ENCODE data around the gene ROBO1.

ROBO1 gene

DNA sequence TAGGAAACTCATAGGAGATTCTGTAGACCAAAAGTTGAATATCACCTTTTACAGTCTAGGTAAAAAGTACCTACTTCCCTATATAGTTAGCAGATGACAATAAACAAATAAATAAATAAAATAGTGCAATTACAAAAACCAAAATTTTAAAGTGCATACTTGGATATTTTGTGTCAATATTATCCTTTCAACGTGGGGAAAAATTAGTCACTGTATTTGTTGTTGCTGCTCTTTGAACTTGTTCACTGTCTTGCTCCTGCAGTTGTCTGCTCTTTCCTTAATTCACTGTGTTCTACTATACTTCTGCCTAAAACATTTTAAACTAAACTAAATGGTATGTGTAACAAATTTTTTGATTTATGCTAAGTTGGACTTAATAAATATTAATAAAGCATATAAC is 889.0 kb downstream of the ROBO1 start:
- in situ Hi-C loops (cut with HindIII; ENCODE audit: low pct_ligation_motif_present, low pct_unique_long_range_greater_than_20kb, low sequenced_read_pairs) = no loop called here
- no peak for DNase-seq

DNA sequence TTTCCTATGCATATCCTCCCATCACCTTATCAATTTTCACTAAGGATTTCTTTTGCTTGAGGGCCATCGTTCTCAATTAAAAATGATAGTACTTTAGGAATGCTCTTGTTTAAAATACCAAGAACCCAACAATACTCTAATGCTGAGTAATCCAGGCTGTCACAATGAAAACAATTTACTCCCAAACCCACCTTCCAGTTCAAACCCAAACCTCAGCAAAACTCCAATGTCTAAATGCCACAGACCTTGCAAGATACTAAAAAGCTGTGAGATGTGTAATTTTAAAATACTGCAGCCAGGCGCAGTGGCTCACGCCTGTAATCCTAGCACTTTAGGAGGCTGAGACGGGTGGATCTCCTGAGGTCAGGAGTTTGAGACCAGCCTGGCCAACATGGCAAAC is 889.8 kb downstream of the ROBO1 start:
- in situ Hi-C loops (cut with HindIII; ENCODE audit: low pct_ligation_motif_present, low pct_unique_long_range_greater_than_20kb, low sequenced_read_pairs) = no loop called here
- no peak for DNase-seq

DNA sequence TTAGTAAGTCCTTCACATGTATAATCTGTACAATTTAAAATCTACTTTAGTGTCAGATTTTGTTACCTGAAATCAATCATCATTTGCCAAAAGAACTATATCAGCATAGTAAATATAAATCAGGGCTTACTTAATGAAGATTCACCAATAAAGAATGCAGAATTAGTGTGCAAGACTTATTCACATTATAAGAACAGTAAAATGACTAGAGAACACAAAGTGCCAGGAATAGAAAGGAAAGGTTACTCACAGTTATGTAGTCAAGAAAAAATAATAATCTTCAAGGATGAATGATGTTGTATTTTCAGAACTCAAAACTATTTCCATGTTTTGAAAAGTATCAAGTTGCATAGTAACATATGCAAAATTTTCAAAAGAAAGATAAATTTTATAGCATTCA is 891.9 kb downstream of the ROBO1 start:
- no peak for DNase-seq
- in situ Hi-C loops (cut with HindIII; ENCODE audit: low pct_ligation_motif_present, low pct_unique_long_range_greater_than_20kb, low sequenced_read_pairs) = no loop called here

DNA sequence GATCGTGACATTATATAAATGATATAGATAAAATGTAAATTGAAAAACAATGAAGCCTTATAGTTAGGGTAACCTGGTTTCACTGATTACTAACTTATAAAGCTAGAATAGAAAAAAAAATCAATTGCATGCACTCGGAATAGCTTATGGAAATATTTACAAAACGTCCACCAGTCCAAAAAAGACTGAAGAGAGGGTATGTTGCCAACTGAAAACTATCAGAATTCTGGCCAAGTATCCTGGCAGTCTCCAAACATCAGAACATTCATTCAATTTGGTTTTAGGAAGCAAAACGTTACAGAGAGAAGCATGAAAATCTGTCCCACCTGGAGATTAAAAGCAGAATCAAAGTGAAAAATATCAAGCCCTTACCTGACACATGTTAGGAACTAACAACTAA is 892.4 kb downstream of the ROBO1 start:
- no peak for DNase-seq
- in situ Hi-C loops (cut with HindIII; ENCODE audit: low pct_ligation_motif_present, low pct_unique_long_range_greater_than_20kb, low sequenced_read_pairs) = no loop called here

DNA sequence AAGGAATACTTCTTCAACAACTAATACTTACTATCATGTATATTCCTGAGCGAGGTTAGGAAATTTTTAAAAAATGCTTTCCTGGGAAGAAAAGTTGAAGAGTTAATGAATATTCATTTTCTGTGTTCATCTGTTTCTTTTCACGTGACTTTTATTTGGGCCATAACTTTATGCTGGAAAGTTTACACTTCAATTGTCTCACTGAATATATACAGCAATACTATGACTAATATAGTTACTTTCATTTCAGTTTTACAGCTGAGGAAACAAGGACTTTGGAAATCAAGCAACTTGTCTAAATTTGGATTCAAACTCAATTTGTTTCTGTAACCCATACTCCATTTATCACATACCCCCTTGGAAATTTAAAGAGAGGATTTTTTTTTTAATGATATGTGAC is 894.2 kb downstream of the ROBO1 start:
- DNase-seq = peak; percentile 8
- in situ Hi-C loops (cut with HindIII; ENCODE audit: low pct_ligation_motif_present, low pct_unique_long_range_greater_than_20kb, low sequenced_read_pairs) = no loop called here

DNA sequence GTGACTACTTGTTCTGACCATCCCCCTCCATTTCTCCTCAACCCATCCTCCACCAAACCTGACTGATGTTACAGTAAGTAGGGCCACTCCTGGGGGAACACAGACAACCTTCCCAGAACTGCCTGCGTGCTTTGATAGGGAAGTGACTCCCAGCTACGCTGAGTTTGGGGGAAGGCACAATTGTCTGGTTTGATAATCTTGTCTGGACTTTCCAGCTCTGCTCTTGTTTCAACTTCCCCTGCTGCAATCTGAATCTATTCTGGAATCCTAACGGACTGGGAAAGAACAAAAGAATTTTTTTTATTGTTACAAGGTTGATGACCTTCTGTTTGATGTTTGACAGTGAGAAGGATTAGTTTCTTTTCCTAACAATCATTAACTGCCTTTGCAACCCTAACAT is 895.6 kb downstream of the ROBO1 start:
- peak; percentile 23 for DNase-seq

DNA sequence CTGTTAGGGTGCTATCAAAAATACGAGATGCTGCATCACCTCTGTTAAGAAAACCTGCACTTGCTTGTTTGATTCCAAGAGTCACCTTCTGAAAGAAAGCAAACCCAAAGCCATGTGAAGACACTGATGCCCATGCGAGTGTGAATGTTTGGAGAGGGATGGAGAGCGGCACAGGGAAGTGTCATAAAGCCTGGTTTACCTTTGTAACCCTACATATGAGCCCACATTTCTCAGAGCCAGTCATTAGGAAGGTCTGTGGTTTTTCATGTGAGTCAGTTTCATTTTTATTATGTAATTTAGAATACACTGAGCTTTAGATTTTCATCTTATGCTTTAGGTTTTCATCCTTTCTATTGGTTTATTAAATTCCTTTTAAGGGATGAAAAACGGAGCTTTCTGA is 896.8 kb downstream of the ROBO1 start:
- no peak for DNase-seq
- in situ Hi-C loops (cut with HindIII; ENCODE audit: low pct_ligation_motif_present, low pct_unique_long_range_greater_than_20kb, low sequenced_read_pairs) = no loop called here

More for the DNA sequence above, 895.6 kb downstream of the ROBO1 start:
- in situ Hi-C loops (cut with HindIII; ENCODE audit: low pct_ligation_motif_present, low pct_unique_long_range_greater_than_20kb, low sequenced_read_pairs) = no loop called here

DNA sequence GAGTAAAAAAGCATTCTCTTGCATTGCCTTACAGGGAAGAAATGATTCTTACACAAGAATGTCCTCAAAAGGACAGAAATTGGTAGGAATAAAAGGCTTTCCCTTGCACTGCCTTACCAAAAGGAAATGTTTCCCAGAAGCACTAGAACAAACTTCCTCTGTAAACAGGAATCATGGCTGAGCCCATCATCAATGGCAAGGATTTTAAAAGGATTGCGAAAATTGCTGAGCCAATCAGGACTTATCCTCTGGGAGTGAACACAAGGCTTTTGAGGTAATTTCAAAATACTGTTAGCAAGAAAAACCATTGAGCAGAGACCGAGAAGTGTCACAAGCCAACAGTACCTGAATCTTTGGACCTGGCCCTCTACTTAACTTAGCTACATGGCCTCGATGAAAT is 897.3 kb downstream of the ROBO1 start:
- no peak for DNase-seq

DNA sequence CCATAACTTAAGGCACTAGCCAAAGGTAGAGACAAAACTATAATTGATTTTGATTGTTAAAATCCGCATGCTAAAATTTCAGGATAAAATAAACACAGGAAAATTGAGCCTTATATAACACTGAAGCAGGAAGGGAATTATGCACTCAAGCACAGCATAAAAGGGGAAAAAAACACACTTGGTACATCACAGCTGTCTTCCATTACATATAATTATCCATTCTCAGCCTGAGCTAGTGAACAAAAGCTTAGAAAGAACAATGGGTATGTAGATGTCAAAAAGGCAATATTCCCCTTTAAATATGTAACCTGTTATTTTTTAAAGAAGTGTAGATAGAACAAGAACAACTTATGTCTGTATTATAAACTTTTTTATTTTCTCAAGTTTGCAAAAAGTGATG is 899.2 kb downstream of the ROBO1 start:
- DNase-seq = no peak
- in situ Hi-C loops (cut with HindIII; ENCODE audit: low pct_ligation_motif_present, low pct_unique_long_range_greater_than_20kb, low sequenced_read_pairs) = no loop called here

More for the DNA sequence above, 897.3 kb downstream of the ROBO1 start:
- in situ Hi-C loops (cut with HindIII; ENCODE audit: low pct_ligation_motif_present, low pct_unique_long_range_greater_than_20kb, low sequenced_read_pairs) = no loop called here

DNA sequence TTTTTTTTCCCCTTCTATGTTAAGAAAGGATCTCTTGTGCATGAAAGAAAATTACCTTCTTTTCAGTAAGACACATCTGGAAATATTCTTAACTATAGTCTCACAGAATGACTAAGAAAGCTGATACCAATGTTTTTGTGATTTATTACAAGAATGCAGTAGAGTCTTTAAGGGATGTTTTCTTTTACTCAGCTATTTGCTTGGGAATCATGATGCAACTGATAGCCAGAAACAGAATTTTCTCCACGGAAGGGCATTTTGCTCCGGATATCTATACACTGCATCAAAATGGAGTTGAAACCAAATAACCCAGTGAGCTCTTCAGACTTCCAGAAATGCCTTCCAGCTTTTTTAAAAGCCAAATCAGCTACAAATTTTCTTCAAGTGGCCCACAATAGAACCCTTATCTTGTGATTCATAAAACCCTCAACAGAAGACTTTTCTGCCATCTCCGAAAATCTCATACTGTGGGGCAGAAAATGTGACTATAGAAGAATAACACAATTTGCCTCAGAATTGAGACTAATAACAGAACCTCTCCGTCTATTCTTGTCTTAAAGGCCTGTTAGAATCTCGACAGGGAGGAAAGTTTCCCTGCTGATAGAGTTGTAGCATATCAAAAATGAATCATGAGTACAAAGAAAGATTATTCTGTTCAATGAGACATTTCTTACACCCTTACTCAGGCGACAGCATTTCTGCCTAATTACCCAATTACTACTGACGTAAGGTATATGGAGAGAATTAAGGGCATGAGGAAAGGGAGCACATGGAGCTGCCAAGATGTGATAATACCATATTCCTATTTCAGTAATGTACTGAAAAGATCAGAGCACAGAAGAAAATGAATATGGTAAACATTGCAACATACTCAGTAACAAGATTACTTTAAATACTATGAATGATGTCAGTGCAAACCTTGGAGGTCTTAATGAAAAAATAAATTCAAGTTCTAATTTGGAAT is 900.1 kb downstream of the ROBO1 start:
- in situ Hi-C loops (cut with HindIII; ENCODE audit: low pct_ligation_motif_present, low pct_unique_long_range_greater_than_20kb, low sequenced_read_pairs) = no loop called here
- no peak for DNase-seq

DNA sequence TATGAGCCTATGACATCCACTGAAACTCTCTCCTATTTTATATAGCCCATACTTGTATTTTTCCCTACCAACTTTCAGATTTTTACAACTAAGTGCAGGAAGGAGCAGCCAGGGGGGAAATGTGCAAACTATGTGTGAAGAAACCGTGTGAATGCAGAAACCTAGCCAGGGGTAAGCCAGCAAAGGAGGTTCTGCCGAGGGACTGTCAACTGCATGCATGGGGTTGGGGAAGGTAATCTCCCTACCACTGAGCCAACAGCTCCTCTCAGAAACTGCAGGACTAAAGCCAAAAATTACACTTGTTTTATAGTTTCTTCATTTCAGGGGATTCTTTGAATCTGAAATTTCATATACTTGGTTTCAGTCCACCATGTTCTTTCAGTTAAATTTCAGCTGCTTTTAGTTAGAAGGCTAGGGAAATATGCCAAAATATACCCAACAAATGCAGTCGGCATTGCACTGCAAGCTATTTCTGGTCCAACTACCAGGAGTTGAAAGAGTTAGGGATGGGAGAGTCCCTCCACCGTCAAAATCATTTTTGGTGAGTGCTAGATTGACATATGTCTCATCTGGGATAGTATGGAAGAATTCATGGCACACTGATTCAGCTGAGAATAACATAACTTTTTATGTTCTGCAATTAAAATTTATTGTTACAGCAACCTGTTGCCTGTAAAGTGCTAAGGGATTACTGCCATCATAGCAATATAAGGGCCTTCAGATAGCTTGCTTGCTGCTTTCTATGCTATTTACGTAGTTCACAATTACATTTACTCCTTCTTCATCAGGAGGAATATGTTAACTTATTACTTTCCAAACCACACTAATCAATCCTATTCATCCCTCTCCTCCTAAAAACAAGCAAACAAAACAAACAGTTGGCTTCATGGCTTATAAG is 904.2 kb downstream of the ROBO1 start:
- no peak for DNase-seq
- in situ Hi-C loops (cut with HindIII; ENCODE audit: low pct_ligation_motif_present, low pct_unique_long_range_greater_than_20kb, low sequenced_read_pairs) = no loop called here

DNA sequence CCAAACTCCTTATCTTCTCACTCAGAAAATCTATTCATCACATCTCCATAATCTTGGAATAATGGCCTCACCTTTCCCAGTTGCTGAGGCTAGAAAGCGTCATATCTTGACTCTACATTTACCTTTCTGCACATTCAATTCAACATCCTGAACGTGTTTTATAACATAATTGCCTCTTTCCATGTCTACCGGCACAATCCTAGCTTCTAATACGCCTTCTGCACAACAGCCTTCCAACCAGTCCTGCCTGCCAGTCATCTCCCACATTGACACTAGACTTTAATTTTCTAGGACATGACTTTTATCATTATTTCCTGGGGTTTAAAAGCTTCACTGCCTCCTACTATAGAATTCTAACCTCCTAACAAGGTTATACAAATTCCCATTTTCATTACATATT is 906.6 kb downstream of the ROBO1 start:
- in situ Hi-C loops (cut with HindIII; ENCODE audit: low pct_ligation_motif_present, low pct_unique_long_range_greater_than_20kb, low sequenced_read_pairs) = no loop called here

DNA sequence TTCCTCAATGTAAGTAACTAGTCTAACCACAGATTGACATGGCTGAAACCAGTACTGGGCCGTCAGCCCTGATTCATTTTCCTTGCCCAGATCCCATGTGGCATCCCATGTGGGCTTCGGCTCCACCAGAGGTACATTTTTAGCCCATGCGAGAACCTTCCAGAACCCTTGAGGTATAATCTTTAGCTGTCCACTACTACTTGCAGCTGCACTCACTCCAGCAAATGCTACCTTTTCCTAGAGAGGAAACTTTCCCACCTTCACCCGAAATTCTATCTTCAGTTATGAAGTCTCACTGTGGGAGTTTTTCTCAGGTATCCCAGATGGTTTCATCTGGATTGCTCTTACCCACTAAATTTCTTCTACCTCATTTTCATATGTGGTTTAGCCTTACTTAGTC is 907.2 kb downstream of the ROBO1 start:
- in situ Hi-C loops (cut with HindIII; ENCODE audit: low pct_ligation_motif_present, low pct_unique_long_range_greater_than_20kb, low sequenced_read_pairs) = no loop called here
- no peak for DNase-seq

More for the DNA sequence above, 906.6 kb downstream of the ROBO1 start:
- DNase-seq = no peak

DNA sequence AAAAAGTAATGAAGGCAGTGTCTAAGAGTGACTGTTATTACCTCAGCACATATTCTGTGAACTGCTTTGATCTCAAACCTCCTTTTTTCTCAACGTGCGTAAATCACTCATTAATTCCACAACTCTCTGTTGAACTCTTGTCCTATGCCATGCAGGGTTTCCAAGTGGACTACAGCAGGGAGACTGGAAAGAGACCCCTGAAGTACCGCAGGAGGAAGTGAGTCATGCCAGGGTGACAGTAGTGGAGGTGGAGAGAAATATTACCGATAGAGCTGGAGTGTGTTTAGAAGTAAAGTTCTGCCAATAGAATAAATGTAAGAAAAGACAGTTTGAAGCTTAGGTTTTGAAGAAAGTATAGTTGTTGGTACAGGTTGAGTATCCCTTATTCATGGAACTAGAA is 908.9 kb downstream of the ROBO1 start:
- DNase-seq = no peak
- in situ Hi-C loops (cut with HindIII; ENCODE audit: low pct_ligation_motif_present, low pct_unique_long_range_greater_than_20kb, low sequenced_read_pairs) = no loop called here

DNA sequence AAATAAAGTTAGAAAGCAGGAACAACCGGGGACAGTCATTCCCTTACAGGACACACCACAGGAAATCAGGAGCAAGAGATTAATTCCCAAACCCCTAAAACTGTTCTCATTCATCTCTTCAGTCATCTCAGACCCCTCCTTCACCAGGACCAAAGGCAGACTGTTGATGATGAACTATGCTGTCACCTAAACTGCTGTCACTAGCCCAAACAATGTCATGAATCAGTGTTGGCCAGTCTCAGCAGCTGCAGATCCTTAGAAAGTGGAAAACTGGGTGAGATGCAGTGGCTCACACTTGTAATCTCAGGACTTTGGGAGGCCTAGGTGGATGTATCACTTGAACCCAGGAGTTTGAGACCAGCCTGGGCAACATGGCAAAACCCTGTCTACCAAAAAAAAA is 909.6 kb downstream of the ROBO1 start:
- DNase-seq = no peak
- in situ Hi-C loops (cut with HindIII; ENCODE audit: low pct_ligation_motif_present, low pct_unique_long_range_greater_than_20kb, low sequenced_read_pairs) = no loop called here

DNA sequence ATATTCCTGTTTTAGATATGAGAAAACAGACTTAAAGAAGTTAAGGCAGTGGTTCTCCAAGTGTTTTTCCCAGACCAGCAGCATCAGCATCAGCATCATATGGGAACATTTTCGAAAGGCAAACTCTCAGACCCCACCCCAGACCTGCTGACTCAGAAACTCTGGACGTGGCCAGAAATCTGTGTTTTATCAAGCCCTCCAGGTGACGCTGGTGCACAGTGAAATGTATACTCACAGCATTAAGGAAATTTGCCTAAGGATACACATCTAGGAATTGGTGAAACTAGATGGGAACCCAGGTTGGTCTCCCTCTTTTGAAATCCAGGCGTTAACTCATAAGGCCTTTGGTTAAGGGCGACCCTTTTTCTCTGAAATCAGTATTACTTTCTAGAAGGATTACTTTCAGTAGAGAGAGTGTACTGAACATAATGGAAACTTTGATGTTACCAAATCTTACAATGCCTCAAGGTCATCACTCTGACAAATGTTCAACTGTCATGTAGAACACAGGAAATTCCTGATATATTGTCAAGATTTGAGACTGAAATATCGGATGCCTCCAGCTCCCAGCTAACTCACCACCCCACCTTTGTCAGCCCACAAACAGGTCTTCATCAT is 910.2 kb downstream of the ROBO1 start:
- no peak for DNase-seq
- in situ Hi-C loops (cut with HindIII; ENCODE audit: low pct_ligation_motif_present, low pct_unique_long_range_greater_than_20kb, low sequenced_read_pairs) = no loop called here

DNA sequence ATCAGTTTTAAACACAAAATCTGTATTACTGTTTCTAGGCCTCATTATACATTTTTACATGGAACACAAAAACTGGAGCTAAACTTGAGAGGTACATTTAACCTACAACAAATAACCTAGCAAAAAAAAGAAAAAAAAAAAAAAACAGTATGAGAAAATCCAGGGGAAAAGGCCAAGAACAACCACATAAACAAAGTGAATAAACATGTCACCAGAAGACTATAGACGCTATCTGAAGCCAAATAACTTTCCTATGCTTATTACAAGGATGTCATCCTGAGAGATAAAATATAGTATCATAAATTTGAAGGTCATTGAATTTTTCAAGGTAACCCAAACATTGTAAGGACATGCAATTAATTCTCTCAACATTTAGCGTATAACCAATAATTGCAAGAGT is 911.6 kb downstream of the ROBO1 start:
- no peak for DNase-seq
- in situ Hi-C loops (cut with HindIII; ENCODE audit: low pct_ligation_motif_present, low pct_unique_long_range_greater_than_20kb, low sequenced_read_pairs) = no loop called here

DNA sequence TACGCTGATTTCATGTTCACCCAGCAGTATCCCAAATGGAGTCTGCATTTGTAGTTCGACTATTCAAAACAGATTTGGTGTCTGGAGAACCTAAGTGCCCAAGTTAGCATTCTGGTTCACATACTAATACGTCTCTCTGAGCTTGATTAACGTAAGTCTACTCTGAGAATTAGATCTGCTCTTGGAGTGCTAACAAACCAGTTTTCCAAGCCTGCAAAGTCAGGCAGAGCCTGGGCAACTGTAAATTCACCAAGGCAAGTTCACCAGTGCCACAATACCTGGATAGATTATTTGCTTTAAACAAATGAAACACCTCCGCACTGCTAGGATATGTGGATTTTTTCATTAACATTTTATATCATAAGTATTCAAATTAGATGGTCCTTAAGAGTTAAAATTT is 912.6 kb downstream of the ROBO1 start:
- no peak for DNase-seq
- in situ Hi-C loops (cut with HindIII; ENCODE audit: low pct_ligation_motif_present, low pct_unique_long_range_greater_than_20kb, low sequenced_read_pairs) = no loop called here

All from ACHN (cell line).